CD4-positive, alpha-beta memory T cell (primary cell): ENCODE measurements around the gene SS18. TPM values are rescaled to one million over a fixed set of nuclear protein-coding genes. Genes with fewer than 3 reads are reported as not detected.
A peak's percentile ranks its signal among the peaks of the same experiment; 100 is the strongest.

Experiments
- CTCF ChIA-PET: fragments of 350-600 bp; sonication (Branson Sonifier 250); formaldehyde crosslinking; loops from one replicate; lab custom pipeline; 2021; ENCODE audit warnings: inconsistent platforms; ENCODE audit not compliant: partially characterized antibody; lab: Charles Lee
- POLR2A ChIA-PET: fragments of 350-600 bp; sonication (Branson Sonifier 250); formaldehyde crosslinking; loops from one replicate; lab custom pipeline; 2021; ENCODE audit not compliant: partially characterized antibody; lab: Charles Lee
- DNase-seq, 5 donors: peaks; one replicate each; pipeline versions ENCODE4 v3.0.0 to v3.0.0-alpha.2; 2020 to 2022; ENCODE audit warnings: mixed read lengths in 1 of 5
- H3K27ac ChIP-seq: one replicate; pipeline ENCODE4 v1.7.0; 2013; ENCODE audit warnings: low read depth, low read length
- H3K27me3 ChIP-seq: 2 replicates; pipeline ENCODE4 v1.7.0; 2013; ENCODE audit warnings: mild to moderate bottlenecking, low read length, moderate library complexity; ENCODE audit not compliant: insufficient read depth
- H3K36me3 ChIP-seq: 2 replicates; pipeline ENCODE4 v1.7.0; 2013; ENCODE audit warnings: mild to moderate bottlenecking, low read length, moderate library complexity; ENCODE audit not compliant: insufficient read depth
- H3K4me1 ChIP-seq: 2 replicates; pipeline ENCODE4 v1.7.0; 2013; ENCODE audit warnings: mild to moderate bottlenecking, low read length, moderate library complexity; ENCODE audit not compliant: insufficient read depth
- H3K4me3 ChIP-seq, 2 donors: one replicate each; pipeline ENCODE4 v1.7.0; 2013; ENCODE audit warnings: low read length in 2 of 2, mild to moderate bottlenecking in 1 of 2
- H3K9me3 ChIP-seq, 2 donors: one replicate each; pipeline ENCODE4 v1.7.0; 2013; ENCODE audit warnings: low read length in 2 of 2, control low read depth in 1 of 2; ENCODE audit not compliant: control insufficient read depth in 1 of 2
- H3K27ac Mint-ChIP-seq, 7 donors: one replicate each; pipeline ENCODE4 v1.8.0; 2020 to 2021; ENCODE audit warnings: mixed read lengths in 7 of 7, mild to moderate bottlenecking in 6 of 7, inconsistent platforms in 3 of 7, moderate library complexity in 3 of 7
- H3K27me3 Mint-ChIP-seq, 2 donors: one replicate each; pipeline ENCODE4 v1.8.0; 2020 to 2021; ENCODE audit warnings: mixed read lengths in 2 of 2
- H3K36me3 Mint-ChIP-seq, 2 donors: one replicate each; pipeline ENCODE4 v1.8.0; 2020 to 2021; ENCODE audit warnings: mixed read lengths in 2 of 2, inconsistent platforms in 1 of 2, mild to moderate bottlenecking in 1 of 2
- H3K4me1 Mint-ChIP-seq, 4 donors: one replicate each; pipeline ENCODE4 v1.8.0; 2020 to 2021; ENCODE audit warnings: mixed read lengths in 4 of 4, mild to moderate bottlenecking in 1 of 4
- H3K4me3 Mint-ChIP-seq, 8 donors: one replicate each; pipeline ENCODE4 v1.8.0; 2020 to 2021; ENCODE audit warnings: mixed read lengths in 8 of 8, mild to moderate bottlenecking in 7 of 8, moderate library complexity in 6 of 8, inconsistent platforms in 3 of 8
- H3K9me3 Mint-ChIP-seq, 8 donors: one replicate each; pipeline ENCODE4 v1.8.0; 2020 to 2021; ENCODE audit warnings: mixed read lengths in 8 of 8, mild to moderate bottlenecking in 5 of 8, inconsistent platforms in 3 of 8, moderate library complexity in 1 of 8
- intact Hi-C: fragments of 100-400 bp; cut with micrococcal nuclease; formaldehyde crosslinking; loops from one replicate; pipeline ENCODE4 v1.15.1; 2023
- polyA plus RNA-seq, 2 donors: library from polyadenylated mRNA; unstranded; fragments of 300-500 nt; fragmentation: Illumina TruSeq; gene quantifications; one replicate each; pipeline ENCODE4 v1.2.3, GENCODE V29; 2021
- total RNA-seq, 2 experiments: library from RNA; stranded (reverse); gene quantifications; one replicate each; pipeline ENCODE4 v1.2.3, GENCODE V29; 2021

SS18 gene
- total and polyA plus RNA-seq, 4 experiments from 2014 or later: 34.5 to 79.3 (median 58.9) TPM

GRCh38 chr18:26089293-26090129 is 902 bp downstream of the SS18 start:
- Mint-ChIP-seq H3K9me3 (no peaks in the 10 kb centered on the region), H3K4me1 (peaks cover 25 to 56% (median 31%) of the 10 kb centered on the region in 4 donors), H3K27me3 (no peaks in the 10 kb centered on the region), H3K27ac (peak overlapping the region; percentile 92 to 99 (median 96)), H3K4me3 (peak overlapping the region; percentile 90 to 99 (median 98)), H3K36me3 (peaks cover 18 to 45% of the 10 kb centered on the region in 2 donors)
- peaks cover 47% of the 10 kb centered on the region for H3K4me1 ChIP-seq
- H3K27ac ChIP-seq: peak overlapping the region; percentile 94
- ChIA-PET POLR2A (interaction anchor here (1.5 to 3.1 kb wide), 5 partner anchors 11 to 137 kb away, joined by 3 to 16 read pairs (median 5); partner anchors contain the start of genes PSMA8 and TAF4B), CTCF (interaction anchor here (0.6 to 1.9 kb wide), 2 partner anchors 127 to 254 kb away, joined by 3 to 4 read pairs; no protein-coding TSS in a partner anchor)
- H3K27me3 ChIP-seq: no peaks in the 10 kb centered on the region
- no peaks in the 10 kb centered on the region for H3K9me3 ChIP-seq
- H3K4me3 ChIP-seq: peak overlapping the region; percentile 80 to 97
- intact Hi-C loops: loop anchor here (1.0 to 5.0 kb wide), 6 partner anchors 42 to 458 kb away; partner anchors contain the start of genes KCTD1, PSMA8 and TAF4B
- peak; percentile 6 to 44 (median 16) for DNase-seq
- H3K36me3 ChIP-seq: peaks cover 4% of the 10 kb centered on the region

GRCh38 chr18:26088487-26088886 is 1.9 kb downstream of the SS18 start:
- Histone ChIP-seq H3K27me3 (no peaks in the 10 kb centered on the region), H3K27ac (peak overlapping the region; percentile 94), H3K4me3 (peak overlapping the region in 1 of 2 donors; percentile 97), H3K4me1 (peaks cover 50% of the 10 kb centered on the region), H3K9me3 (no peaks in the 10 kb centered on the region), H3K36me3 (peaks cover 9% of the 10 kb centered on the region)
- POLR2A ChIA-PET: interaction anchor here (1.2 to 3.1 kb wide), 3 partner anchors 29 to 138 kb away, joined by 3 to 16 read pairs (median 5); partner anchors contain the start of genes PSMA8 and TAF4B
- no peaks in the 10 kb centered on the region for H3K27me3 Mint-ChIP-seq
- H3K4me1 Mint-ChIP-seq: peaks cover 28 to 58% (median 35%) of the 10 kb centered on the region in 4 donors
- H3K4me3 Mint-ChIP-seq: peak overlapping the region; percentile 90 to 99 (median 98)
- intact Hi-C loops: loop anchor here (1.0 to 5.0 kb wide), 2 partner anchors 8 to 41 kb away; no protein-coding TSS in a partner anchor
- peaks cover 19 to 53% of the 10 kb centered on the region in 2 donors for H3K36me3 Mint-ChIP-seq
- CTCF ChIA-PET: interaction anchor here (1.9 kb wide), 1 partner anchor 128 kb away, joined by 4 read pairs; no protein-coding TSS in a partner anchor
- DNase-seq: no peak
- H3K9me3 Mint-ChIP-seq: no peaks in the 10 kb centered on the region
- H3K27ac Mint-ChIP-seq: peak overlapping the region in 4 of 7 donors; percentile 0 to 98 (median 87)

- Mint-ChIP-seq H3K27me3 (no peaks in the 10 kb centered on the region), H3K4me1 (peaks cover 31 to 58% (median 36%) of the 10 kb centered on the region in 4 donors), H3K9me3 (no peaks in the 10 kb centered on the region), H3K27ac (no peak overlapping the region), H3K36me3 (peaks cover 19 to 66% of the 10 kb centered on the region in 2 donors), H3K4me3 (peak overlapping the region in 4 of 8 donors; percentile 15 to 43 (median 28))
- H3K4me1 ChIP-seq: peaks cover 50% of the 10 kb centered on the region
- peaks cover 20% of the 10 kb centered on the region for H3K36me3 ChIP-seq
- no peak overlapping the region for H3K4me3 ChIP-seq
- H3K9me3 ChIP-seq: no peaks in the 10 kb centered on the region
- CTCF ChIA-PET: interaction anchor here (1.3 kb wide), 1 partner anchor 10 kb away, joined by 3 read pairs; no protein-coding TSS in a partner anchor
- no peak for DNase-seq
- intact Hi-C loops: loop anchor here (5.0 kb wide), 1 partner anchor 40 kb away; no protein-coding TSS in a partner anchor
- POLR2A ChIA-PET: no interaction called here
- H3K27ac ChIP-seq: no peak overlapping the region
- H3K27me3 ChIP-seq: no peaks in the 10 kb centered on the region
These were observed 3.5 kb downstream of the SS18 start for GRCh38 chr18:26086959-26087358.

DNA sequence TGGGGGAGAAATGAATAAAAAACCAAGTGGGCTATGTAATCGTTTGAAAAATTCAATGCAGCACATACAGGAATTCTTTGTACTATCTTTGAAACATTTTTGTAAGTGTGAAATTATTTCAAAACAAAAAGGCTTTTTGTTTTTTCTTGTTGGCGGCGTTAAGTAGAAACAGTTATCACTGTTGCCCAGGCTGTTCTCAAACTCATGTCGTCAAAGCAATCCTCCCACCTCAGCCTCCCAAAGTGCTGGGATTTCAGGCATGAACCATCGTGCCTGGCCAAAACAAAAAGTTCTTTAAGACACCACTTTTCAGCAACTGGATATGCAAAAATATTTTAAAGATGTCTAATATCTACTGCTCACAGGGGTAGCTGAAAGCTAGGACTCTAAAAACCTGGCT is 5.4 kb downstream of the SS18 start:
- POLR2A ChIA-PET: no interaction called here
- Mint-ChIP-seq H3K27me3 (no peaks in the 10 kb centered on the region), H3K36me3 (peaks cover 27 to 67% of the 10 kb centered on the region in 2 donors), H3K4me1 (peaks cover 34 to 56% (median 38%) of the 10 kb centered on the region in 4 donors), H3K27ac (no peak overlapping the region), H3K4me3 (no peak overlapping the region), H3K9me3 (no peaks in the 10 kb centered on the region)
- DNase-seq: no peak
- H3K27ac ChIP-seq: no peak overlapping the region
- peaks cover 50% of the 10 kb centered on the region for H3K4me1 ChIP-seq
- no peak overlapping the region for H3K4me3 ChIP-seq
- CTCF ChIA-PET: no interaction called here
- intact Hi-C loops: loop anchor here (5.0 kb wide), 1 partner anchor 38 kb away; no protein-coding TSS in a partner anchor
- H3K36me3 ChIP-seq: peaks cover 20% of the 10 kb centered on the region
- H3K9me3 ChIP-seq: no peaks in the 10 kb centered on the region
- no peaks in the 10 kb centered on the region for H3K27me3 ChIP-seq

DNA sequence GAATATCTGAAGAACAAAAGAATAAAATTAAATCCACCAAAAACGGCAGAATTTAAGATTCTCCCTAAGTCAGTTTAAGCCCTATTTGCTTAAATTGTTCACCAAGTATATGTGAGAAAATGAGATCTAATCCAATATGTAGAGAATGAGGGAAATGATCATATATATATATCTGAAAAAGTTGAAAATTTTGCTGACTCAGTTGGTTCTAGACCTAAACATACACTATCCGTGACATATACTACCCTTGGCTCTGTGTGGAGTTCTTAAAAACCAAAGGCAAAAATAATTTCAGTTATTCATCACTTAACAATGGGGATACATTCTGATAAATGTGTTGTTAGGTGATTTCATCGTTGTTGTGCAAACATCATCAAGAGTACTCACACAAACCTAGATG is 7.3 kb downstream of the SS18 start:
- Histone ChIP-seq H3K4me1 (peaks cover 34% of the 10 kb centered on the region), H3K36me3 (peaks cover 20% of the 10 kb centered on the region), H3K4me3 (no peak overlapping the region), H3K27ac (no peak overlapping the region), H3K9me3 (no peaks in the 10 kb centered on the region), H3K27me3 (no peaks in the 10 kb centered on the region)
- POLR2A ChIA-PET: no interaction called here
- CTCF ChIA-PET: no interaction called here
- no peaks in the 10 kb centered on the region for H3K27me3 Mint-ChIP-seq
- H3K4me3 Mint-ChIP-seq: no peak overlapping the region
- intact Hi-C loops: no loop called here
- no peaks in the 10 kb centered on the region for H3K9me3 Mint-ChIP-seq
- peaks cover 30 to 46% (median 31%) of the 10 kb centered on the region in 4 donors for H3K4me1 Mint-ChIP-seq
- no peak for DNase-seq
- peaks cover 31 to 60% of the 10 kb centered on the region in 2 donors for H3K36me3 Mint-ChIP-seq
- H3K27ac Mint-ChIP-seq: no peak overlapping the region

GRCh38 chr18:26082475-26082874 is 7.9 kb downstream of the SS18 start:
- H3K4me1 Mint-ChIP-seq: peaks cover 26 to 44% (median 29%) of the 10 kb centered on the region in 4 donors
- intact Hi-C loops: no loop called here

DNA sequence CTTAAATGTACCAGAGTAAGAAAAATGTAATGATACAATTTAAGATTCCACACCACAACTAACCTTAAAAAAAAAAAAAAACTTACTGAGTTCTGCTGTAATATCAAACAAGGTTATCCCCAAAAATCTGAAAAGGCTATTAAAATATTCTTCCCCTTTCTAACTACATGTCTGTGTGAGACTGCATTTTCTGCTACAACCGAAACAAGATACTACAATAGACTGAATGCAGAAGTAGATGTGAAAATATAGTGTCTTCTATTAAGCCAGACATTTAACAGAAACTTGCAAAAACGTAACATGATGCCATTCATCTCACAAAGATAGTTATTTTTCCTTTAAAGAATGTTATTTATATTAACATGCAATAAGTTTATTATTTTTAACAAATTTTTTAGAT is 16.2 kb downstream of the SS18 start:
- H3K9me3 Mint-ChIP-seq: peaks cover 0 to 12% (median 4%) of the 10 kb centered on the region in 8 donors
- POLR2A ChIA-PET: no interaction called here
- Histone ChIP-seq H3K9me3 (peaks cover 0 to 3% of the 10 kb centered on the region in 2 donors), H3K4me3 (no peak overlapping the region), H3K36me3 (peaks cover 23% of the 10 kb centered on the region), H3K27ac (no peak overlapping the region), H3K27me3 (no peaks in the 10 kb centered on the region), H3K4me1 (peaks cover 4% of the 10 kb centered on the region)
- H3K27ac Mint-ChIP-seq: peak overlapping the region in 1 of 7 donors; percentile 33
- no peaks in the 10 kb centered on the region for H3K27me3 Mint-ChIP-seq
- no peak for DNase-seq
- peaks cover 23 to 45% (median 34%) of the 10 kb centered on the region in 4 donors for H3K4me1 Mint-ChIP-seq
- CTCF ChIA-PET: no interaction called here
- intact Hi-C loops: no loop called here
- H3K4me3 Mint-ChIP-seq: no peak overlapping the region
- H3K36me3 Mint-ChIP-seq: peaks cover 64 to 66% of the 10 kb centered on the region in 2 donors

More at GRCh38 chr18:26082475-26082874, 7.9 kb downstream of the SS18 start:
- no peaks in the 10 kb centered on the region for H3K9me3 ChIP-seq
- ChIA-PET POLR2A (no interaction called here), CTCF (no interaction called here)
- H3K36me3 Mint-ChIP-seq: peaks cover 31 to 64% of the 10 kb centered on the region in 2 donors
- H3K27me3 Mint-ChIP-seq: no peaks in the 10 kb centered on the region
- no peak overlapping the region for H3K4me3 Mint-ChIP-seq
- no peak overlapping the region for H3K27ac ChIP-seq
- H3K27me3 ChIP-seq: no peaks in the 10 kb centered on the region
- H3K36me3 ChIP-seq: peaks cover 20% of the 10 kb centered on the region
- peaks cover 28% of the 10 kb centered on the region for H3K4me1 ChIP-seq
- no peak overlapping the region for H3K27ac Mint-ChIP-seq
- no peak for DNase-seq
- H3K4me3 ChIP-seq: no peak overlapping the region
- H3K9me3 Mint-ChIP-seq: no peaks in the 10 kb centered on the region
